K562 (cell line): ENCODE results near the gene DEPDC1. TPM values are rescaled to one million over a fixed set of nuclear protein-coding genes. Genes with fewer than 3 reads are reported as not detected.
A peak's percentile ranks its signal among the peaks of the same experiment; 100 is the strongest.

Experiments used
- ATAC-seq: fragments of 200-7000 bp; cut with Tn5 transposase; 3 replicates; pipeline ENCODE4 v1.9.1; 2020; ENCODE audit warnings: moderate library complexity
- BruUV-seq: library from RNA; stranded (reverse); fragments of 400-500 nt; replicated peaks from 2 replicates; lab custom pipeline; 2021; lab: Mats Ljungman, UMichigan
- CTCF ChIA-PET: fragments of 300-600 bp; formaldehyde crosslinking; extraction: SDS; loops from one replicate; lab custom pipeline; 2021; ENCODE audit warnings: low intra/inter-chr PET ratio; lab: Yijun Ruan, JAX
- POLR2A ChIA-PET: fragments of 300-600, 350-650 bp; sonication (Branson Sonifier 250); formaldehyde crosslinking; extraction: SDS; loops from one replicate; lab custom pipeline; 2021; ENCODE audit warnings: antibody characterized with exemption, inconsistent platforms; lab: Yijun Ruan, JAX
- DNase-seq, 4 experiments: peaks; one replicate each; pipeline versions ENCODE4 v3.0.0 to v3.0.0-alpha.2; 2011 to 2018; ENCODE audit warnings: low spot score in 3 of 4, mixed read lengths in 3 of 4; ENCODE audit errors: extremely low read depth in 1 of 4
- FAIRE-seq: peaks from 2 replicates; lab custom pipeline; 2011; peaks lifted over from hg19 to GRCh38; lab: Jason Lieb, UNC
- H2AFZ ChIP-seq: 2 replicates; pipeline ENCODE4 v1.6.0; 2011; ENCODE audit warnings: low read depth, low read length, control low read depth, inconsistent platforms
- H3K27ac ChIP-seq: fragments of 200-600 bp; 3 replicates; pipeline ENCODE4 v1.8.0; 2011; ENCODE audit warnings: low read depth, mild to moderate bottlenecking, control low read depth, inconsistent platforms, low read length, moderate library complexity, mixed read lengths; ENCODE audit errors: extremely low read depth
- H3K27me3 ChIP-seq, 2 experiments: fragments of 300-600 bp in 1 of 2; 2 replicates in 1 of 2; 3 replicates in 1 of 2; pipeline versions ENCODE4 v1.6.0 to v1.8.0; 2011; ENCODE audit warnings: inconsistent platforms in 2 of 2, low read length in 2 of 2, mild to moderate bottlenecking in 1 of 2, mixed read lengths in 1 of 2, moderate library complexity in 1 of 2; ENCODE audit not compliant: control insufficient read depth in 2 of 2, insufficient read depth in 2 of 2
- H3K36me3 ChIP-seq: fragments of 300-600 bp; 3 replicates; pipeline ENCODE4 v1.8.0; 2011; ENCODE audit warnings: mild to moderate bottlenecking, low read length, inconsistent platforms; ENCODE audit not compliant: control insufficient read depth, insufficient read depth
- H3K4me1 ChIP-seq, 2 experiments: fragments of 200-600 bp in 1 of 2; replicated peaks in 1 of 2; 2 replicates in 1 of 2; 3 replicates in 1 of 2; pipeline versions ENCODE4 v1.5.1 to v1.8.0; 2011; ENCODE audit warnings: inconsistent platforms in 2 of 2, low read length in 2 of 2, mild to moderate bottlenecking in 1 of 2, mixed read lengths in 1 of 2, moderate library complexity in 1 of 2; ENCODE audit not compliant: control insufficient read depth in 2 of 2, insufficient read depth in 2 of 2
- H3K4me2 ChIP-seq: 2 replicates; pipeline ENCODE4 v1.6.1; 2011; ENCODE audit warnings: low read length, control low read depth, inconsistent platforms, mixed read lengths; ENCODE audit not compliant: insufficient read depth
- H3K4me3 ChIP-seq: fragments of 200-600 bp; sonication (generic), shearing (Covaris generic); 2 replicates; pipeline ENCODE4 v1.5.1; 2016; ENCODE audit warnings: control low read depth, inconsistent platforms
- H3K79me2 ChIP-seq: fragments of 200-600 bp; 3 replicates; pipeline ENCODE4 v1.8.0; 2011; ENCODE audit warnings: low read length, inconsistent platforms; ENCODE audit not compliant: control insufficient read depth, insufficient read depth
- H3K9ac ChIP-seq, 2 experiments: 2 replicates each; pipeline versions ENCODE4 v1.6.0 to v1.6.1; 2011; ENCODE audit warnings: low read depth in 2 of 2, low read length in 2 of 2, control low read depth in 1 of 2, inconsistent platforms in 1 of 2, mild to moderate bottlenecking in 1 of 2, mixed read lengths in 1 of 2; ENCODE audit not compliant: insufficient read depth in 1 of 2
- H3K9me1 ChIP-seq: one replicate; pipeline ENCODE4 v1.6.0; 2011; ENCODE audit warnings: inconsistent platforms, mild to moderate bottlenecking, low read length, moderate library complexity; ENCODE audit not compliant: control insufficient read depth, insufficient read depth
- H3K9me3 ChIP-seq: replicated peaks from 2 replicates; pipeline ENCODE4 v1.5.1; 2011; ENCODE audit warnings: low read depth, low read length, inconsistent platforms; ENCODE audit not compliant: control insufficient read depth, insufficient read depth
- H4K20me1 ChIP-seq: replicated peaks from 2 replicates; pipeline ENCODE4 v1.6.1; 2011; ENCODE audit warnings: low read length, inconsistent platforms, mixed read lengths; ENCODE audit not compliant: control insufficient read depth, insufficient read depth
- BCOR ChIP-seq: fragments of 450-650 bp; IDR thresholded peaks from 2 replicates; pipeline ENCODE4 v1.6.1; 2016
- CLOCK ChIP-seq: fragments of 250-450 bp; sonication (Bioruptor Pico); IDR thresholded peaks from 2 replicates; pipeline ENCODE4 v1.4.0; 2020; ENCODE audit warnings: mild to moderate bottlenecking, moderate library complexity, borderline replicate concordance
- JUND ChIP-seq, 2 experiments: IDR thresholded peaks; 2 replicates in 1 of 2; 3 replicates in 1 of 2; pipeline ENCODE4 v1.6.1; 2011; ENCODE audit warnings: borderline replicate concordance in 2 of 2, low read depth in 2 of 2, low read length in 2 of 2, improper control_type of control experiment in 1 of 2, missing biosample characterization in 1 of 2, missing genetic modification characterization in 1 of 2, missing genetic modification reagents in 1 of 2
- KDM2B ChIP-seq: fragments of 250-450 bp; sonication (Bioruptor Pico); IDR thresholded peaks from 2 replicates; pipeline ENCODE4 v1.8.0; 2021; ENCODE audit warnings: mild to moderate bottlenecking, moderate library complexity
- NFE2 ChIP-seq: IDR thresholded peaks from 2 replicates; pipeline ENCODE4 v1.6.1; 2014; ENCODE audit warnings: antibody characterized with exemption, low read depth
- NR1H2 ChIP-seq: sonication (generic); formaldehyde crosslinking; IDR thresholded peaks from 2 replicates; pipeline ENCODE4 v1.4.0; 2020; ENCODE audit warnings: mild to moderate bottlenecking, missing genetic modification reagents
- NR2F6 ChIP-seq: fragments of 450-650 bp; formaldehyde crosslinking; IDR thresholded peaks from 2 replicates; pipeline ENCODE4 v1.4.0; 2020; ENCODE audit warnings: mild to moderate bottlenecking
- RBM25 ChIP-seq: fragments of 200-400 bp; formaldehyde crosslinking; IDR thresholded peaks from 2 replicates; pipeline ENCODE4 v1.6.1; 2018; ENCODE audit warnings: low read length, low read depth, moderate library complexity; ENCODE audit not compliant: severe bottlenecking
- ZBTB43 ChIP-seq: sonication (generic); formaldehyde crosslinking; IDR thresholded peaks from 2 replicates; pipeline ENCODE4 v1.8.0; 2023; ENCODE audit warnings: mild to moderate bottlenecking, missing genetic modification reagents
- ZNF146 ChIP-seq: IDR thresholded peaks from one replicate; pipeline ENCODE4 v1.6.1; 2018; ENCODE audit warnings: missing compliant biosample characterization; ENCODE audit not compliant: unreplicated experiment
- WGBS: fragments of 100-300 bp; shearing (Covaris generic); methylation state at CpG from one replicate; pipeline ENCODE4 v1.1.6; 2016; ENCODE audit warnings: low coverage, mixed read lengths; ENCODE audit not compliant: insufficient coverage; ENCODE audit errors: missing lambda C conversion rate; 5-methylcytosine and 5-hydroxymethylcytosine counted together
- in situ Hi-C: fragments of 300-500 bp; cut with MboI; formaldehyde crosslinking; loops from 4 replicates; pipeline ENCODE4 v1.15.0; 2018; ENCODE audit warnings: inconsistent platforms, mixed read lengths
- intact Hi-C: fragments of 100-400 bp; cut with micrococcal nuclease; formaldehyde crosslinking; loops from 2 replicates; pipeline ENCODE4 v1.14.2; 2022
- polyA plus RNA-seq, 8 experiments: library from polyadenylated mRNA; depleted of rRNA in 4 of 8; stranded (reverse) in 5 of 8; unstranded in 3 of 8; fragments of >200 nt; fragmentation: Nextera tagmentation in 2 of 8; fragmentation: Illumina TruSeq in 1 of 8; extraction: Ambion mirVana in 2 of 8; extraction: Trizol in 1 of 8; gene quantifications; 2 replicates each; pipeline versions ENCODE4 v1.2.1 to v1.2.3, GENCODE V29; 2011 to 2014; ENCODE audit warnings: inconsistent platforms in 1 of 8, missing spikeins in 1 of 8
- total RNA-seq, 7 experiments: library from RNA; depleted of rRNA in 6 of 7; stranded (reverse); fragments of >200 nt in 6 of 7; fragmentation: Illumina TruSeq in 2 of 7; extraction: Trizol in 2 of 7; gene quantifications; 2 replicates each; pipeline versions ENCODE4 v1.2.1 to v1.2.3, GENCODE V29; 2011 to 2021; ENCODE audit warnings: low replicate concordance in 1 of 7
- TF ChIP-seq, protein P1 (sequence below): fragments of 450-650 bp; IDR thresholded peaks from one replicate; pipeline ENCODE4 v1.6.1; 2018; ENCODE audit warnings: mild to moderate bottlenecking, moderate library complexity; ENCODE audit not compliant: partially characterized antibody
- TF ChIP-seq, protein P2 (sequence below), 3 experiments: fragments of 200-800 bp in 1 of 3; sonication (Bioruptor generic) in 1 of 3; sonication (generic) in 1 of 3; formaldehyde crosslinking in 1 of 3; IDR thresholded peaks; 2 replicates each; pipeline versions ENCODE4 v1.6.1 to v1.8.0; 2016 to 2022; ENCODE audit warnings: mild to moderate bottlenecking in 2 of 3, missing compliant biosample characterization in 2 of 3, missing genetic modification characterization in 2 of 3, missing genetic modification reagents in 1 of 3

The DEPDC1 gene
- total and polyA plus RNA-seq, 9 of the 15 experiments (the other 6 are each of a cell fraction or from before 2014, with no cell fraction given), result 9.9 to 28.3 (median 17.8) TPM

DNA sequence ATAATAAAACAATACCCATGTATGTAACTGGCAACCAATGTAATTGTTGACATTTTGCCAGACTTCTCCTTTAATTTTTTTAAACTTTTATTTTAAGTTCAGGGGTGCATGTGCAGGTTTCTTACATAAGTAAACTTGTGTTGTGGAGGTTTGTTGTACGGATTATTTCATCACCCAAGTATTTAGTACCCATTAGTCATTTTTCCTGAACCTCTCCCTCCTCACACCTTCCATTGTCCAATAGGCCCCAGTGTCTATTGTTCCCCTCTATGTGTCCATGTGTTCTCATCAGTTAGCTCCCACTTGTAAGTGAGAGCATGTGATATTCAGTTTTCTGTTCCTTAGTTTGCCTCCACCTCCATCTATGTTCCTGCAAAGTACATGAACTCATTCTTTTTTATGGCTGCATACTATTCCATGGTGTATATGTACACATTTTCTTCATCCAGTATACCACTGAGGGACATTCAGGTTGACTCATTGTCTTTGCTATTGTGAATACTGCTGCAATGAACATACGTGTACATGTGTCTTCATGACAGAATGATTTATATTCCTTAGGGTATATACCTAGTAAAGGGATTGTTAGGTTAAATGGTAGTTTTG is 6.7 kb downstream of the DEPDC1 start:
- FAIRE-seq, result no peak
- no TSS peak for BruUV-seq
- intact Hi-C loops, result no loop called here

More for the DNA sequence above, 6.7 kb downstream of the DEPDC1 start:
- H2AFZ ChIP-seq, result no peak overlapping the region
- WGBS, result 94% methylated on average over 2 of the region's 2 CpGs
- no peak for DNase-seq
- H3K9me3 ChIP-seq, result no peaks in the 10 kb centered on the region
- H3K27me3 ChIP-seq, result no peaks in the 10 kb centered on the region
- H3K9me1 ChIP-seq, result no peaks in the 10 kb centered on the region
- peaks cover 69% of the 10 kb centered on the region for H3K36me3 ChIP-seq
- no peak overlapping the region for H3K27ac ChIP-seq
- no peak overlapping the region for H3K9ac ChIP-seq
- TF ChIP-seq, protein P1, sequence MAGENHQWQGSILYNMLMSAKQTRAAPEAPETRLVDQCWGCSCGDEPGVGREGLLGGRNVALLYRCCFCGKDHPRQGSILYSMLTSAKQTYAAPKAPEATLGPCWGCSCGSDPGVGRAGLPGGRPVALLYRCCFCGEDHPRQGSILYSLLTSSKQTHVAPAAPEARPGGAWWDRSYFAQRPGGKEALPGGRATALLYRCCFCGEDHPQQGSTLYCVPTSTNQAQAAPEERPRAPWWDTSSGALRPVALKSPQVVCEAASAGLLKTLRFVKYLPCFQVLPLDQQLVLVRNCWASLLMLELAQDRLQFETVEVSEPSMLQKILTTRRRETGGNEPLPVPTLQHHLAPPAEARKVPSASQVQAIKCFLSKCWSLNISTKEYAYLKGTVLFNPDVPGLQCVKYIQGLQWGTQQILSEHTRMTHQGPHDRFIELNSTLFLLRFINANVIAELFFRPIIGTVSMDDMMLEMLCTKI, result no peak
- TF ChIP-seq NR2F6 (CRISPR knock-in tag) (no peak), BCOR (peak; percentile 64; the same call in 1 of the 2 replicates), NFE2 (no peak), KDM2B (no peak), ZNF146 (CRISPR knock-in tag) (peak; percentile 95), ZBTB43 (no peak), JUND (IDR thresholded peaks at IDR 0.05; ENCODE audit: borderline replicate concordance, low read depth, low read length) (no peak), JUND (tag; IDR thresholded peaks at IDR 0.05; ENCODE audit: borderline replicate concordance, low read depth, low read length) (no peak), RBM25 (peak; percentile 65), CLOCK (CRISPR knock-in tag) (no peak), NR1H2 (no peak)
- TF ChIP-seq, protein P2, sequence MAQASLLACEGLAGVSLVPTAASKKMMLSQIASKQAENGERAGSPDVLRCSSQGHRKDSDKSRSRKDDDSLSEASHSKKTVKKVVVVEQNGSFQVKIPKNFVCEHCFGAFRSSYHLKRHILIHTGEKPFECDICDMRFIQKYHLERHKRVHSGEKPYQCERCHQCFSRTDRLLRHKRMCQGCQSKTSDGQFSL (CRISPR knock-in tag; IDR thresholded peaks at IDR 0.05), result no peak
- TF ChIP-seq, protein P2 (tag; IDR thresholded peaks at IDR 0.05), result no peak
- ATAC-seq, result no peak
- H4K20me1 ChIP-seq, result no peaks in the 10 kb centered on the region
- in situ Hi-C loops, result loop anchor here (25.0 kb wide), 1 partner anchor 1647 kb away; no protein-coding TSS in a partner anchor
- 0 out of 5 replicates have a peak, but pooled peaks cover 0 to 3% of the 10 kb centered on the region in 2 experiments for H3K4me1 ChIP-seq
- H3K79me2 ChIP-seq, result peaks cover 43% of the 10 kb centered on the region
- H3K4me2 ChIP-seq, result no peak overlapping the region
- H3K4me3 ChIP-seq, result no peak overlapping the region
- ChIA-PET POLR2A (no interaction called here), CTCF (no interaction called here)
